Measurements from ENCODE around the gene OTOS. TPM values are rescaled to one million over a fixed set of nuclear protein-coding genes. Genes with fewer than 3 reads are reported as not detected.

OTOS gene
- polyA plus RNA-seq, 1 donor from 2014 or later, result not detected

DNA sequence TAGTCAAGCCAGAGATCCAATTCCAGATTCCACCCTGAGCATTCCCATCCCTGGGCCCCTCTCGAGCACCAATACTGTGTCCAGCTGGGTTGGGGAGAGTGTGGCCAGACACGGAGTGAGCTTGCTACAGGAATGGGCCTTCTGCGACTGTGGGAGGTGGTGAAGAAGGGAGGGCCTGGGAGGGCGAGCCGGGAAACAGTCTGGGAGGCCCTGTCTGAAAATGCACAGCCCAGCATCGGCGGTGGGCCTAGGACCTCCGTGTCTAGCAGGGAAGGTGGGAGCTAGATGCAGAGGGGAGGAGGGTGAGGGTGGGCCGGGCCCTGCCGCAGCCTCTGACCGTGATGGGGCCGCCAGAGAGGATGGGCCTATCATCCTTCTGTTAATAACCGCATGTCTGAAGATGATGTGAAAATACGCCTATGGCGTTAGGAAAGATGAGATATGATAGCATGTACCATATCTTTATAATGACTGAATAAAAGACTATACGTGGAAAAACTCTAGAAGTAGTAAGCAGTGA lies 1.9 kb upstream of the OTOS start:
- Histone ChIP-seq H4K20me1 (ENCODE audit: insufficient read depth) (no peaks in the 10 kb centered on the region), H3K9me3 (ENCODE audit: low read length) (no peaks in the 10 kb centered on the region), H2AFZ (ENCODE audit: low read depth, low read length) (no peak overlapping the region), H3K4me3 (ENCODE audit: low read length) (no peak overlapping the region), H3K36me3 (ENCODE audit: insufficient read depth, low read length) (no peaks in the 10 kb centered on the region), H3F3A (ENCODE audit: insufficient read depth, low read length, poor library complexity, severe bottlenecking) (no peaks in the 10 kb centered on the region), H3K27me3 (ENCODE audit: insufficient read depth, low read depth, low read length) (no peaks in the 10 kb centered on the region), H3K9me2 (ENCODE audit: insufficient read depth, low read length) (no peaks in the 10 kb centered on the region), H3K4me2 (ENCODE audit: low read length) (no peak overlapping the region), H3K9ac (ENCODE audit: low read length) (no peak overlapping the region), H3K27ac (ENCODE audit: low read length) (no peak overlapping the region), H3K79me2 (replicated peaks; ENCODE audit: insufficient read depth, low read length) (no peaks in the 10 kb centered on the region)
- TF ChIP-seq EZH2 (IDR thresholded peaks at IDR 0.05; ENCODE audit: borderline replicate concordance, insufficient read depth, low read length, poor library complexity, severe bottlenecking), result no peak

DNA sequence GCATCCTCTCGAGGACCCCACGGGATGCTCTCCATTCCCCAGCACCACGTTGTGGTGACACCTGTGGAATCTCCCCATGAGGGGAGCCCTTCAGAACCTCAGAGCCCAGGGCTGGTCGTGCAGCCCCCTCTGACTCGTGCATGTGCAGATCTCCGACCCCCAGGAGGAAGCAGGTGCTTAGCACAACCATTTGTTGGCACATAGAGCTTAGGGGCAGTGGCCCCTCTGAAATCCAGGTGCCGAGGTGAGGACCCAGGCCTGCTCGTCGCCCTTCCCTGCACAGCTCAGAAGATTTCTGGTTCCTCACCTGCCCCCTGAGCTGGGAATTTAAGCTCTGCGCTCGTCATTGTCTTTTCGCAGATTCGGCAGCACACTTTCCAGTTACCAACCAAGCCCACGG lies 1.3 kb upstream of the OTOS start:
- no peak overlapping the region for H3K9ac ChIP-seq (ENCODE audit: low read length)

GRCh38 chr2:240140920-240141319 lies 462 bp upstream of the OTOS start:
- no peaks in the 10 kb centered on the region for H3K9me2 ChIP-seq (ENCODE audit: insufficient read depth, low read length)
- H3K9me3 ChIP-seq (ENCODE audit: low read length), result no peaks in the 10 kb centered on the region
- H2AFZ ChIP-seq (ENCODE audit: low read depth, low read length), result no peak overlapping the region
- H3K27me3 ChIP-seq (ENCODE audit: insufficient read depth, low read depth, low read length), result no peaks in the 10 kb centered on the region
- no peaks in the 10 kb centered on the region for H3F3A ChIP-seq (ENCODE audit: insufficient read depth, low read length, poor library complexity, severe bottlenecking)
- H3K4me3 ChIP-seq (ENCODE audit: low read length), result no peak overlapping the region
- peaks cover 2% of the 10 kb centered on the region for H3K79me2 ChIP-seq (replicated peaks; ENCODE audit: insufficient read depth, low read length)
- H3K27ac ChIP-seq (ENCODE audit: low read length), result no peak overlapping the region
- no peak overlapping the region for H3K9ac ChIP-seq (ENCODE audit: low read length)
- no peaks in the 10 kb centered on the region for H4K20me1 ChIP-seq (ENCODE audit: insufficient read depth)
- H3K4me2 ChIP-seq (ENCODE audit: low read length), result no peak overlapping the region
- H3K36me3 ChIP-seq (ENCODE audit: insufficient read depth, low read length), result no peaks in the 10 kb centered on the region
- TF ChIP-seq EZH2 (IDR thresholded peaks at IDR 0.05; ENCODE audit: borderline replicate concordance, insufficient read depth, low read length, poor library complexity, severe bottlenecking) (no peak), POLR2AphosphoS5 (IDR thresholded peaks at IDR 0.05) (no peak), TAF1 (IDR thresholded peaks at IDR 0.05; ENCODE audit: low read depth) (no peak), EP300 (conservative IDR thresholded peaks at IDR 0.05; ENCODE audit: poor library complexity, severe bottlenecking) (no peak), SMC3 (conservative IDR thresholded peaks at IDR 0.05; ENCODE audit: poor library complexity) (no peak), RAD21 (conservative IDR thresholded peaks at IDR 0.05) (no peak), MXI1 (conservative IDR thresholded peaks at IDR 0.05; ENCODE audit: poor library complexity, severe bottlenecking) (no peak)
- TF ChIP-seq, protein P1, sequence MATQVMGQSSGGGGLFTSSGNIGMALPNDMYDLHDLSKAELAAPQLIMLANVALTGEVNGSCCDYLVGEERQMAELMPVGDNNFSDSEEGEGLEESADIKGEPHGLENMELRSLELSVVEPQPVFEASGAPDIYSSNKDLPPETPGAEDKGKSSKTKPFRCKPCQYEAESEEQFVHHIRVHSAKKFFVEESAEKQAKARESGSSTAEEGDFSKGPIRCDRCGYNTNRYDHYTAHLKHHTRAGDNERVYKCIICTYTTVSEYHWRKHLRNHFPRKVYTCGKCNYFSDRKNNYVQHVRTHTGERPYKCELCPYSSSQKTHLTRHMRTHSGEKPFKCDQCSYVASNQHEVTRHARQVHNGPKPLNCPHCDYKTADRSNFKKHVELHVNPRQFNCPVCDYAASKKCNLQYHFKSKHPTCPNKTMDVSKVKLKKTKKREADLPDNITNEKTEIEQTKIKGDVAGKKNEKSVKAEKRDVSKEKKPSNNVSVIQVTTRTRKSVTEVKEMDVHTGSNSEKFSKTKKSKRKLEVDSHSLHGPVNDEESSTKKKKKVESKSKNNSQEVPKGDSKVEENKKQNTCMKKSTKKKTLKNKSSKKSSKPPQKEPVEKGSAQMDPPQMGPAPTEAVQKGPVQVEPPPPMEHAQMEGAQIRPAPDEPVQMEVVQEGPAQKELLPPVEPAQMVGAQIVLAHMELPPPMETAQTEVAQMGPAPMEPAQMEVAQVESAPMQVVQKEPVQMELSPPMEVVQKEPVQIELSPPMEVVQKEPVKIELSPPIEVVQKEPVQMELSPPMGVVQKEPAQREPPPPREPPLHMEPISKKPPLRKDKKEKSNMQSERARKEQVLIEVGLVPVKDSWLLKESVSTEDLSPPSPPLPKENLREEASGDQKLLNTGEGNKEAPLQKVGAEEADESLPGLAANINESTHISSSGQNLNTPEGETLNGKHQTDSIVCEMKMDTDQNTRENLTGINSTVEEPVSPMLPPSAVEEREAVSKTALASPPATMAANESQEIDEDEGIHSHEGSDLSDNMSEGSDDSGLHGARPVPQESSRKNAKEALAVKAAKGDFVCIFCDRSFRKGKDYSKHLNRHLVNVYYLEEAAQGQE (IDR thresholded peaks at IDR 0.05; ENCODE audit: borderline replicate concordance), result no peak
- TF ChIP-seq, protein P2, sequence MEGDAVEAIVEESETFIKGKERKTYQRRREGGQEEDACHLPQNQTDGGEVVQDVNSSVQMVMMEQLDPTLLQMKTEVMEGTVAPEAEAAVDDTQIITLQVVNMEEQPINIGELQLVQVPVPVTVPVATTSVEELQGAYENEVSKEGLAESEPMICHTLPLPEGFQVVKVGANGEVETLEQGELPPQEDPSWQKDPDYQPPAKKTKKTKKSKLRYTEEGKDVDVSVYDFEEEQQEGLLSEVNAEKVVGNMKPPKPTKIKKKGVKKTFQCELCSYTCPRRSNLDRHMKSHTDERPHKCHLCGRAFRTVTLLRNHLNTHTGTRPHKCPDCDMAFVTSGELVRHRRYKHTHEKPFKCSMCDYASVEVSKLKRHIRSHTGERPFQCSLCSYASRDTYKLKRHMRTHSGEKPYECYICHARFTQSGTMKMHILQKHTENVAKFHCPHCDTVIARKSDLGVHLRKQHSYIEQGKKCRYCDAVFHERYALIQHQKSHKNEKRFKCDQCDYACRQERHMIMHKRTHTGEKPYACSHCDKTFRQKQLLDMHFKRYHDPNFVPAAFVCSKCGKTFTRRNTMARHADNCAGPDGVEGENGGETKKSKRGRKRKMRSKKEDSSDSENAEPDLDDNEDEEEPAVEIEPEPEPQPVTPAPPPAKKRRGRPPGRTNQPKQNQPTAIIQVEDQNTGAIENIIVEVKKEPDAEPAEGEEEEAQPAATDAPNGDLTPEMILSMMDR (IDR thresholded peaks at IDR 0.05; ENCODE audit: poor library complexity, severe bottlenecking), result no peak

More for the DNA sequence above, 1.3 kb upstream of the OTOS start:
- TF ChIP-seq SMC3 (conservative IDR thresholded peaks at IDR 0.05; ENCODE audit: poor library complexity) (no peak), EP300 (conservative IDR thresholded peaks at IDR 0.05; ENCODE audit: poor library complexity, severe bottlenecking) (no peak), POLR2AphosphoS5 (IDR thresholded peaks at IDR 0.05) (no peak), TAF1 (IDR thresholded peaks at IDR 0.05; ENCODE audit: low read depth) (no peak), RAD21 (conservative IDR thresholded peaks at IDR 0.05) (no peak), EZH2 (IDR thresholded peaks at IDR 0.05; ENCODE audit: borderline replicate concordance, insufficient read depth, low read length, poor library complexity, severe bottlenecking) (no peak), MXI1 (conservative IDR thresholded peaks at IDR 0.05; ENCODE audit: poor library complexity, severe bottlenecking) (no peak)
- TF ChIP-seq, protein P1 (IDR thresholded peaks at IDR 0.05; ENCODE audit: borderline replicate concordance), result no peak
- H4K20me1 ChIP-seq (ENCODE audit: insufficient read depth), result no peaks in the 10 kb centered on the region
- no peak overlapping the region for H3K4me2 ChIP-seq (ENCODE audit: low read length)
- H2AFZ ChIP-seq (ENCODE audit: low read depth, low read length), result no peak overlapping the region
- H3K79me2 ChIP-seq (replicated peaks; ENCODE audit: insufficient read depth, low read length), result no peaks in the 10 kb centered on the region
- H3K9me3 ChIP-seq (ENCODE audit: low read length), result no peaks in the 10 kb centered on the region
- H3K27me3 ChIP-seq (ENCODE audit: insufficient read depth, low read depth, low read length), result no peaks in the 10 kb centered on the region
- H3K9me2 ChIP-seq (ENCODE audit: insufficient read depth, low read length), result no peaks in the 10 kb centered on the region
- H3K4me3 ChIP-seq (ENCODE audit: low read length), result no peak overlapping the region
- no peaks in the 10 kb centered on the region for H3F3A ChIP-seq (ENCODE audit: insufficient read depth, low read length, poor library complexity, severe bottlenecking)
- no peaks in the 10 kb centered on the region for H3K36me3 ChIP-seq (ENCODE audit: insufficient read depth, low read length)
- H3K27ac ChIP-seq (ENCODE audit: low read length), result no peak overlapping the region

All from neural cell (in vitro differentiated cells).